NT2/D1 (cell line): ENCODE measurements around the gene LUC7L.
A peak's percentile ranks its signal among the peaks of the same experiment; 100 is the strongest.

ENCODE experiments used
- DNase-seq: peaks from one replicate; pipeline ENCODE4 v3.0.0-alpha.2; 2011; ENCODE audit warnings: low read depth, low spot score
- H3K27me3 ChIP-seq: 2 replicates; pipeline ENCODE4 v1.6.0; 2011; ENCODE audit warnings: mild to moderate bottlenecking; ENCODE audit not compliant: insufficient read length, insufficient read depth
- H3K36me3 ChIP-seq: 2 replicates; pipeline ENCODE4 v1.6.1; 2011; ENCODE audit warnings: mild to moderate bottlenecking, low read length, mixed read lengths; ENCODE audit not compliant: insufficient read depth, insufficient read length
- H3K4me1 ChIP-seq: 2 replicates; pipeline ENCODE4 v1.5.1; 2011; ENCODE audit not compliant: insufficient read depth, insufficient read length
- H3K4me3 ChIP-seq: 2 replicates; pipeline ENCODE4 v1.5.1; 2011; ENCODE audit warnings: low read depth; ENCODE audit not compliant: insufficient read length
- H3K9ac ChIP-seq: 2 replicates; pipeline ENCODE4 v1.6.0; 2011; ENCODE audit warnings: low read depth; ENCODE audit not compliant: insufficient read length
- H3K9me3 ChIP-seq: 2 replicates; pipeline ENCODE4 v1.5.1; 2011; ENCODE audit warnings: mild to moderate bottlenecking, low read length; ENCODE audit not compliant: insufficient read depth
- SUZ12 ChIP-seq: IDR thresholded peaks from 2 replicates; pipeline ENCODE4 v1.6.1; 2011; ENCODE audit not compliant: insufficient read length, insufficient read depth; ENCODE audit errors: extremely low read depth
- YY1 ChIP-seq: IDR thresholded peaks from 2 replicates; pipeline ENCODE4 v1.6.1; 2011; ENCODE audit not compliant: insufficient read length, insufficient read depth
- ZNF274 ChIP-seq: IDR thresholded peaks from 2 replicates; pipeline ENCODE4 v1.6.1; 2011; ENCODE audit warnings: mild to moderate bottlenecking, low read depth, low read length

LUC7L gene

GRCh38 chr16:181565-182021 lies 47.7 kb downstream of the LUC7L start:
- no peak overlapping the region for H3K4me3 ChIP-seq
- peaks cover 34% of the 10 kb centered on the region for H3K27me3 ChIP-seq
- peaks cover 30% of the 10 kb centered on the region for H3K36me3 ChIP-seq
- peak overlapping the region; percentile 1 for H3K9ac ChIP-seq
- TF ChIP-seq ZNF274, result no peak
- no peak for TF ChIP-seq SUZ12
- no peak for TF ChIP-seq YY1
- peaks cover 6% of the 10 kb centered on the region for H3K4me1 ChIP-seq
- DNase-seq, result no peak
- H3K9me3 ChIP-seq, result no peaks in the 10 kb centered on the region

- peak; percentile 81 for DNase-seq
Observed at GRCh38 chr16:180681-181564, 48.3 kb downstream of the LUC7L start.

GRCh38 chr16:180101-180675 lies 49.1 kb downstream of the LUC7L start, which contains the start of gene HBQ1:
Gene HBQ1, plus strand, starts transcription at chr16:180459. Its CDS starts 28 bp downstream, at chr16:180487.
- H3K4me3 ChIP-seq, result peak within 1 kb of the TSS; percentile 72
- peaks cover 24% of the 10 kb centered on the region for H3K36me3 ChIP-seq
- no peak for DNase-seq
- peaks cover 42% of the 10 kb centered on the region for H3K27me3 ChIP-seq
- peaks cover 8% of the 10 kb centered on the region for H3K4me1 ChIP-seq
- H3K9ac ChIP-seq, result peak within 1 kb of the TSS; percentile 83
- TF ChIP-seq SUZ12 (peak; percentile 64), ZNF274 (no peak), YY1 (no peak)
- H3K9me3 ChIP-seq, result no peaks in the 10 kb centered on the region

More at GRCh38 chr16:180681-181564, 48.3 kb downstream of the LUC7L start:
- Histone ChIP-seq H3K4me1 (peaks cover 6% of the 10 kb centered on the region), H3K9me3 (no peaks in the 10 kb centered on the region), H3K9ac (peak overlapping the region; percentile 83), H3K36me3 (peaks cover 30% of the 10 kb centered on the region), H3K27me3 (peaks cover 36% of the 10 kb centered on the region), H3K4me3 (peak overlapping the region; percentile 72)
- no peak for TF ChIP-seq ZNF274
- TF ChIP-seq SUZ12, result no peak
- TF ChIP-seq YY1, result no peak

DNA sequence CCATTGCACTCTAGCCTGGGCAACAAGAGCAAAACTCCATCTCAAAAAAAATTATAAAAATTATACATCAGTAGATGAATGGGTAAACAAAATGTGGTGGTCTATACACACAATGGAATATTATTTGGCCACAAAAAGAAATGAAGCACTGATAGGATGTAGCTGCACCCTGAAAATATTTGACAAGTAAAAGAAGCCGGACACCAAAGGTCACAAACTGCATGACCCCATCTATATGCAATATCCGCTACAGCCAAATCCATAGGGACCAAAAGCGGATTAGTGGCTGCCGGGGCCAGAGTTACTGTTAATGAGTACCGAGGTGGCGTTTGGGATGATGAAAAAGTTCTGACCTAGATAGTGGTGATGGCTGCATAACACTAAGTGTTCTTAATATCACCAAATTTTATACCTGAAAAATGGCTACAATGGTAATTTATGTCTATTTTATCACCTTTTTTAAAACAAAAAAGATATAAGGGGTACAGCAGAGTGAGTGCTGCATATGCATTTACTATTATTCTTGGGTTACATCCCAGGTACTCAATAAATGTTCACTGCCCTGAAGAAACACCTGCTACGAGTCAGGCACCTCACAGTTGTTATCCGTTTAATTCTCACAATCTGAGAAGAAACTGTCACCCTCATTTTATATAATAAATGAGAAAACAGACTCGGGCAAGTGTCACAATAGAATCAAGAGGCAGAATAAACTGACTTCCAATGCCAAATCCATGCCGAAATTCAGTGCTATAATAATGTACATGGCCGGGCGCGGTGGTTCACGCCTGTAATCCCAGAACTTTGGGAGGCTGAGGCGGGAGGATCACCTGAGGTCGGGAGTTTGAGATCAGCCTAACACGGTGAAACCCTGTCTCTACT lies 49.8 kb downstream of the LUC7L start:
- Histone ChIP-seq H3K4me3 (no peak overlapping the region), H3K9me3 (no peaks in the 10 kb centered on the region), H3K9ac (no peak overlapping the region), H3K4me1 (peaks cover 10% of the 10 kb centered on the region), H3K27me3 (peaks cover 50% of the 10 kb centered on the region), H3K36me3 (peaks cover 16% of the 10 kb centered on the region)
- TF ChIP-seq SUZ12, result no peak
- TF ChIP-seq YY1, result no peak
- TF ChIP-seq ZNF274, result no peak
- DNase-seq, result no peak

GRCh38 chr16:178668-179015 lies 50.6 kb downstream of the LUC7L start:
- DNase-seq, result no peak
- TF ChIP-seq SUZ12 (no peak), ZNF274 (no peak), YY1 (no peak)
- Histone ChIP-seq H3K4me3 (no peak overlapping the region), H3K27me3 (peaks cover 56% of the 10 kb centered on the region), H3K9ac (no peak overlapping the region), H3K36me3 (peaks cover 10% of the 10 kb centered on the region), H3K4me1 (peaks cover 8% of the 10 kb centered on the region), H3K9me3 (no peaks in the 10 kb centered on the region)

- peaks cover 8% of the 10 kb centered on the region for H3K4me1 ChIP-seq
- H3K36me3 ChIP-seq, result peaks cover 7% of the 10 kb centered on the region
- TF ChIP-seq SUZ12 (no peak), YY1 (no peak)
- no peak overlapping the region for H3K9ac ChIP-seq
- H3K9me3 ChIP-seq, result no peaks in the 10 kb centered on the region
- no peak for DNase-seq
- H3K27me3 ChIP-seq, result peaks cover 61% of the 10 kb centered on the region
- H3K4me3 ChIP-seq, result no peak overlapping the region
Observed at GRCh38 chr16:177981-178667, 51.1 kb downstream of the LUC7L start.
